ENCODE data around the gene FAM234B.
"Not testable (repeated sequence)": the region's sequence is repeated elsewhere in the genome, so short reads cannot be mapped to it uniquely, and the experiment has no call there.

The FAM234B gene

DNA sequence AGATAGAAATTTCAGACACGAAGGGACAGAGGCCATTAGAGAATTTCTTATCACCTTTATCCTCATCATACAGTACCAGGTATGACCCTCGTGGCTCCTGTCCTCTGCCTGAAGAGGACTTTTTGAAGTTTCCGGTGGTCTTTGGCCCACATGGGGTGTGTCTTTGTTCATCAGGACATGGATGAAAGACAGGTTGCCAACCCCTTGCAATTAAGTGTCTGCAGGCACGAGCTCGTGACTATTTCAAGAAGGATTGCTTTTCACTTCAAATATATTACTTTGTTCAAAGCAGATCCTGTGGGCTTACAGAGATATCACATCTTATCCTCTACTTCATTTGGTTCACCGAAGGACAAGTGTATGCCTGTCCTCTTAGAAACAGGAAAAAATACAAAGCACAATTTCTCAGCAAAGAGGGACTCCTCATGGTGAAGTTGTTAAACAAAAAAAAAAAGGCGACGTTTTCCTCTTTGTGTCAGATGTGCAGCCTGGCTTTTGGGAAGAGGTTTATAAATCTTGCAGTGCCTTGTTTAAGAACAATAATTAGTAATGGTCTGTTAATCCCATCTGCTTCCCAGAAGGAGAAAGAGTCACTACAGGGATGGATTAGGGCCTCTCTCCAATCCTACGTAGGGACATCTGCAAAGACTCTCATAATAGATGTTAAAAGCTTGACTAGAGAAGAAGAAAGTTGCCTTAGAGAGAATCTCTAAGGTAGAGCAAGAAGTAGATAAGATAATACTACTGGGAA lies 13.5 kb upstream of the FAM234B start:
- no peak for TF ChIP-seq CTCF (IDR thresholded peaks at IDR 0.05; ENCODE audit: borderline replicate concordance, insufficient read depth, low read depth, low read length)
- H3K4me3 ChIP-seq (ENCODE audit: low read depth, low read length) = no peak overlapping the region

DNA sequence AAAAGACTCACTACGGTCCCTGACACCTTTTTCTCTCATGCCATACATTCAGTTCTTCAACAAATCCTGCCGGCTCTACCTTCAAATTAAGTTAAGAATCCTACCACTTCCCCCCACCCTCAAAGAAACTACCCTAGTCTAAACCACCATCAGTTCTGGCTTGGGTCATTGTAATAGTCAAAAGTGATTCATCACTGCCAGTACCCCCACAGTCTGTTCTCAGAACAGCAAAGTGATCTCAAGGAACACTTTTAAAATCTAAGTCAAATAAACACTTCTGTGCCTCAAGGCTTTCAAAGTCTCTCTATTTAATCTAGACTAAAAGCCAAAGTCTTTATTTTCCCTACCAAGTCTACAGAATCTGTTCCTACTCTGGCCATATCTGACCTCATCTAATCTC lies 12.0 kb upstream of the FAM234B start:
- H3K4me3 ChIP-seq (ENCODE audit: low read depth, low read length) = no peak overlapping the region
- no peak for TF ChIP-seq CTCF (IDR thresholded peaks at IDR 0.05; ENCODE audit: borderline replicate concordance, insufficient read depth, low read depth, low read length)

GRCh38 chr12:13033476-13033875 lies 10.7 kb upstream of the FAM234B start:
- TF ChIP-seq CTCF (IDR thresholded peaks at IDR 0.05; ENCODE audit: borderline replicate concordance, insufficient read depth, low read depth, low read length) = no peak
- no peak overlapping the region for H3K4me3 ChIP-seq (ENCODE audit: low read depth, low read length)

- not testable (repeated sequence) for H3K4me3 ChIP-seq (ENCODE audit: low read depth, low read length)
These were observed 8.8 kb upstream of the FAM234B start for GRCh38 chr12:13035335-13035734.

- H3K4me3 ChIP-seq (ENCODE audit: low read depth, low read length) = no peak overlapping the region
- no peak for TF ChIP-seq CTCF (IDR thresholded peaks at IDR 0.05; ENCODE audit: borderline replicate concordance, insufficient read depth, low read depth, low read length)
These were observed 7.3 kb upstream of the FAM234B start for GRCh38 chr12:13036881-13037280.

- H3K4me3 ChIP-seq (ENCODE audit: low read depth, low read length) = no peak overlapping the region
- TF ChIP-seq CTCF (IDR thresholded peaks at IDR 0.05; ENCODE audit: borderline replicate concordance, insufficient read depth, low read depth, low read length) = no peak
These were observed 5.6 kb upstream of the FAM234B start for GRCh38 chr12:13038491-13039161.

GRCh38 chr12:13039328-13039956 lies 4.7 kb upstream of the FAM234B start:
- no peak for TF ChIP-seq CTCF (IDR thresholded peaks at IDR 0.05; ENCODE audit: borderline replicate concordance, insufficient read depth, low read depth, low read length)
- H3K4me3 ChIP-seq (ENCODE audit: low read depth, low read length) = no peak overlapping the region
